MM.1S (cell line): Measurements from ENCODE around the gene KRT2.

Source experiments
- DNase-seq: peaks from one replicate; pipeline ENCODE4 v3.0.0-alpha.2; 2015
- H2AFZ ChIP-seq: fragments of 300-600 bp; sonication (generic); 2 replicates; pipeline ENCODE4 v1.6.0; 2016; ENCODE audit warnings: antibody characterized with exemption, low read length
- H3F3A ChIP-seq: fragments of 300-600 bp; sonication (generic); 2 replicates; pipeline ENCODE4 v1.6.1; 2016; ENCODE audit warnings: mild to moderate bottlenecking, antibody characterized with exemption, low read length, moderate library complexity, mixed read lengths; ENCODE audit not compliant: insufficient read depth
- H3K27ac ChIP-seq: fragments of 300-600 bp; sonication (generic); 2 replicates; pipeline ENCODE4 v1.5.1; 2016; ENCODE audit warnings: mild to moderate bottlenecking, low read length
- H3K27me3 ChIP-seq: fragments of 300-600 bp; sonication (generic); replicated peaks from 2 replicates; pipeline ENCODE4 v1.6.0; 2016; ENCODE audit warnings: low read length; ENCODE audit not compliant: insufficient read depth
- H3K36me3 ChIP-seq: fragments of 300-600 bp; sonication (generic); replicated peaks from 2 replicates; pipeline ENCODE4 v1.6.1; 2016; ENCODE audit warnings: mild to moderate bottlenecking, low read length, mixed read lengths; ENCODE audit not compliant: insufficient read depth
- H3K4me1 ChIP-seq: fragments of 300-600 bp; sonication (generic); 2 replicates; pipeline ENCODE4 v1.6.1; 2016; ENCODE audit warnings: low read length, mixed read lengths
- H3K4me2 ChIP-seq: fragments of 300-600 bp; sonication (generic); 2 replicates; pipeline ENCODE4 v1.6.0; 2016; ENCODE audit warnings: low read depth, low read length
- H3K4me3 ChIP-seq: fragments of 300-600 bp; sonication (generic); 2 replicates; pipeline ENCODE4 v1.5.1; 2016; ENCODE audit warnings: low read length, mixed read lengths
- H3K79me2 ChIP-seq: fragments of 300-600 bp; sonication (generic); 2 replicates; pipeline ENCODE4 v1.6.1; 2016; ENCODE audit warnings: mixed run types, low read length, mixed read lengths
- H3K9ac ChIP-seq: fragments of 300-600 bp; sonication (generic); 2 replicates; pipeline ENCODE4 v1.6.1; 2016; ENCODE audit warnings: low read length, mixed read lengths
- H3K9me2 ChIP-seq: fragments of 300-600 bp; sonication (generic); replicated peaks from 2 replicates; pipeline ENCODE4 v1.6.1; 2016; ENCODE audit warnings: mild to moderate bottlenecking, low read length, mixed read lengths; ENCODE audit not compliant: insufficient read depth
- H3K9me3 ChIP-seq: fragments of 300-600 bp; sonication (generic); replicated peaks from 2 replicates; pipeline ENCODE4 v1.6.1; 2016; ENCODE audit warnings: mild to moderate bottlenecking, low read length, mixed read lengths; ENCODE audit not compliant: insufficient read depth
- H4K20me1 ChIP-seq: fragments of 300-600 bp; sonication (generic); 2 replicates; pipeline ENCODE4 v1.6.1; 2016; ENCODE audit warnings: mild to moderate bottlenecking, low read length, moderate library complexity, mixed read lengths; ENCODE audit not compliant: insufficient read depth
- EZH2 ChIP-seq: fragments of 300-600 bp; sonication (generic); optimal IDR thresholded peaks from 2 replicates; pipeline ENCODE3; 2017; ENCODE audit warnings: low read depth, mild to moderate bottlenecking, antibody characterized with exemption, low read length, mixed read lengths
- EZH2phosphoT487 ChIP-seq: fragments of 300-600 bp; sonication (generic); IDR thresholded peaks from 2 replicates; pipeline ENCODE4 v1.6.1; 2018; ENCODE audit warnings: antibody characterized with exemption, low read length
- TF ChIP-seq, protein P1 (sequence below): fragments of 300-600 bp; sonication (generic); IDR thresholded peaks from 2 replicates; pipeline ENCODE4 v1.5.1; 2016; ENCODE audit warnings: antibody characterized with exemption, low read length, mixed read lengths

The KRT2 gene

DNA sequence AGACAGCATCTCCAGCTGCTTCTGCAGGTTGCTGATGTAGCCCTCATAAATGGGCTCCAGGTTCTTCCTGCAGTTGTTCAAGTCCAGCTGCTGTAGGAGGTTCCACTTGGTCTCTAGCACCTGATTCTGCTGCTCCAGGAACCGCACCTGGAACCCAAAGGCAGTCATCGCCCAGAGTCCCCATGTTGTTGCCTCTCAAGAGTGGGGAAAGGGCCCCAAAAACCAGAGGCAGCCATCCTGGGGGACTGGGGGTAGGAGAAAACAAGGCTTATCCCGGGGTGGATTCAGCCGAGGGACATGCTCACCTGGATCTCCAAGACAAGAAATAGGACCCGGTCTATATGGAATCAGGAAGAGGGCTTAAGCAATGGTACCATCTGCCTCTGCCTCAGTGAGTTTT lies 53.0 kb downstream of the KRT2 start:
- H4K20me1 ChIP-seq: no peaks in the 10 kb centered on the region
- H3K27ac ChIP-seq: no peak overlapping the region
- peaks cover 58% of the 10 kb centered on the region for H3K27me3 ChIP-seq
- no peak overlapping the region for H3K4me3 ChIP-seq
- H3K9ac ChIP-seq: no peak overlapping the region
- H3K4me1 ChIP-seq: no peaks in the 10 kb centered on the region
- no peaks in the 10 kb centered on the region for H3K79me2 ChIP-seq
- H3F3A ChIP-seq: no peaks in the 10 kb centered on the region
- no peaks in the 10 kb centered on the region for H3K36me3 ChIP-seq
- TF ChIP-seq EZH2 (no peak), EZH2phosphoT487 (no peak)
- TF ChIP-seq, protein P1, sequence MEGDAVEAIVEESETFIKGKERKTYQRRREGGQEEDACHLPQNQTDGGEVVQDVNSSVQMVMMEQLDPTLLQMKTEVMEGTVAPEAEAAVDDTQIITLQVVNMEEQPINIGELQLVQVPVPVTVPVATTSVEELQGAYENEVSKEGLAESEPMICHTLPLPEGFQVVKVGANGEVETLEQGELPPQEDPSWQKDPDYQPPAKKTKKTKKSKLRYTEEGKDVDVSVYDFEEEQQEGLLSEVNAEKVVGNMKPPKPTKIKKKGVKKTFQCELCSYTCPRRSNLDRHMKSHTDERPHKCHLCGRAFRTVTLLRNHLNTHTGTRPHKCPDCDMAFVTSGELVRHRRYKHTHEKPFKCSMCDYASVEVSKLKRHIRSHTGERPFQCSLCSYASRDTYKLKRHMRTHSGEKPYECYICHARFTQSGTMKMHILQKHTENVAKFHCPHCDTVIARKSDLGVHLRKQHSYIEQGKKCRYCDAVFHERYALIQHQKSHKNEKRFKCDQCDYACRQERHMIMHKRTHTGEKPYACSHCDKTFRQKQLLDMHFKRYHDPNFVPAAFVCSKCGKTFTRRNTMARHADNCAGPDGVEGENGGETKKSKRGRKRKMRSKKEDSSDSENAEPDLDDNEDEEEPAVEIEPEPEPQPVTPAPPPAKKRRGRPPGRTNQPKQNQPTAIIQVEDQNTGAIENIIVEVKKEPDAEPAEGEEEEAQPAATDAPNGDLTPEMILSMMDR: no peak
- no peaks in the 10 kb centered on the region for H3K9me2 ChIP-seq
- H3K4me2 ChIP-seq: no peak overlapping the region
- H2AFZ ChIP-seq: no peak overlapping the region
- H3K9me3 ChIP-seq: no peaks in the 10 kb centered on the region
- DNase-seq: no peak
